ENCODE results near the gene TMEM108.

GRCh38 chr3:133360476-133360875 lies 322.3 kb downstream of the TMEM108 start:
- no peak for TF ChIP-seq POLR2A (IDR thresholded peaks at IDR 0.05)
- TF ChIP-seq, protein P1, sequence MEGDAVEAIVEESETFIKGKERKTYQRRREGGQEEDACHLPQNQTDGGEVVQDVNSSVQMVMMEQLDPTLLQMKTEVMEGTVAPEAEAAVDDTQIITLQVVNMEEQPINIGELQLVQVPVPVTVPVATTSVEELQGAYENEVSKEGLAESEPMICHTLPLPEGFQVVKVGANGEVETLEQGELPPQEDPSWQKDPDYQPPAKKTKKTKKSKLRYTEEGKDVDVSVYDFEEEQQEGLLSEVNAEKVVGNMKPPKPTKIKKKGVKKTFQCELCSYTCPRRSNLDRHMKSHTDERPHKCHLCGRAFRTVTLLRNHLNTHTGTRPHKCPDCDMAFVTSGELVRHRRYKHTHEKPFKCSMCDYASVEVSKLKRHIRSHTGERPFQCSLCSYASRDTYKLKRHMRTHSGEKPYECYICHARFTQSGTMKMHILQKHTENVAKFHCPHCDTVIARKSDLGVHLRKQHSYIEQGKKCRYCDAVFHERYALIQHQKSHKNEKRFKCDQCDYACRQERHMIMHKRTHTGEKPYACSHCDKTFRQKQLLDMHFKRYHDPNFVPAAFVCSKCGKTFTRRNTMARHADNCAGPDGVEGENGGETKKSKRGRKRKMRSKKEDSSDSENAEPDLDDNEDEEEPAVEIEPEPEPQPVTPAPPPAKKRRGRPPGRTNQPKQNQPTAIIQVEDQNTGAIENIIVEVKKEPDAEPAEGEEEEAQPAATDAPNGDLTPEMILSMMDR (IDR thresholded peaks at IDR 0.05) = no peak
